Transverse colon (tissue), 3 donors: ENCODE data around the gene DNMBP.
"Not testable (repeated sequence)": the region's sequence is repeated elsewhere in the genome, so short reads cannot be mapped to it uniquely, and the experiment has no call there.

Experiments
- POLR2A ChIP-seq: fragments of 450-650 bp; IDR thresholded peaks from one replicate; pipeline ENCODE4 v1.6.1; 2016; ENCODE audit warnings: antibody characterized with exemption, mild to moderate bottlenecking, moderate library complexity
- TF ChIP-seq, protein P1 (sequence below), 5 experiments: fragments of 200-600 bp in 3 of 5; fragments of 450-650 bp in 2 of 5; sonication (generic) in 3 of 5; IDR thresholded peaks; 1 replicate in 2 of 5; 2 replicates in 3 of 5; pipeline ENCODE4 v1.5.1; 2016 to 2017; ENCODE audit warnings: antibody characterized with exemption in 5 of 5, inconsistent platforms in 3 of 5, mild to moderate bottlenecking in 2 of 5, moderate library complexity in 1 of 5

DNA sequence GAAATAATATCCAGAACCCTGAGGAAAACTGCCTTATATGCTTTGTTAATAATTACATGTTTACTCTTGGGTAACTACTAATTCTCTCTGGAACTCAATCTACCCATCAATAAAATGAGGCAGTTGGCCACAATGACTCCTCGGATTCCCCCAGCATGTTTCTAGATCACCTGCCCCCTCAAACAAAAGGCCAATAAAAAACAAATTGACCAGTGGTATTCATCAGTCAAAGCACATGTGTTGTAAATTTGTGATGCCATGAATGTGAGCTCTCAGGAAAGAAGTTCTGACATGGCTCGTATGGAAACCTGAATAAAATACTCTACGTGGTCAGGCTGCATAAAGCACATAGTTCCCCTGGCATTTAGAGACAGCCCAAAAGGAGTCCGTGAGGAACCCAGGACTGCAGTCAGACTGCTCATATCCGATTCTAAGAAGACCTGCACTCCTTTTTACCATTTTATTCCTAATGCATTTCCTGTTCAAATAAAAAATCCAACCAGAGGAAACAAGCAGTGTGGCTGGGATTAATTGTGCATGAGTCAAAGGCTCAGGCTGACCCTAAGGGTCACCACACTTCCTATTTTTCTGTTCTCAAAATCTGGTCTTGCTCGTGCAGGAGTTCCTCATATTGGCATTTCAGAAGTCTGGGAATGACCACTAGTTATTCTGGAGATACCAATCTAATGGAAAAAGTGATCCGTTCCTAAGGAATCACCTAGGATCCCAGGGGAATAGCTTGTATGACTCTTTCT is 77.4 kb downstream of the DNMBP start:
- not testable (repeated sequence) for TF ChIP-seq POLR2A
- TF ChIP-seq, protein P1, sequence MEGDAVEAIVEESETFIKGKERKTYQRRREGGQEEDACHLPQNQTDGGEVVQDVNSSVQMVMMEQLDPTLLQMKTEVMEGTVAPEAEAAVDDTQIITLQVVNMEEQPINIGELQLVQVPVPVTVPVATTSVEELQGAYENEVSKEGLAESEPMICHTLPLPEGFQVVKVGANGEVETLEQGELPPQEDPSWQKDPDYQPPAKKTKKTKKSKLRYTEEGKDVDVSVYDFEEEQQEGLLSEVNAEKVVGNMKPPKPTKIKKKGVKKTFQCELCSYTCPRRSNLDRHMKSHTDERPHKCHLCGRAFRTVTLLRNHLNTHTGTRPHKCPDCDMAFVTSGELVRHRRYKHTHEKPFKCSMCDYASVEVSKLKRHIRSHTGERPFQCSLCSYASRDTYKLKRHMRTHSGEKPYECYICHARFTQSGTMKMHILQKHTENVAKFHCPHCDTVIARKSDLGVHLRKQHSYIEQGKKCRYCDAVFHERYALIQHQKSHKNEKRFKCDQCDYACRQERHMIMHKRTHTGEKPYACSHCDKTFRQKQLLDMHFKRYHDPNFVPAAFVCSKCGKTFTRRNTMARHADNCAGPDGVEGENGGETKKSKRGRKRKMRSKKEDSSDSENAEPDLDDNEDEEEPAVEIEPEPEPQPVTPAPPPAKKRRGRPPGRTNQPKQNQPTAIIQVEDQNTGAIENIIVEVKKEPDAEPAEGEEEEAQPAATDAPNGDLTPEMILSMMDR (IDR thresholded peaks at IDR 0.05) = not testable (repeated sequence)
